Testis (tissue), 2 donors: ENCODE results near the gene C1orf94.

Experiments used
- CTCF ChIP-seq, 3 experiments: fragments of 450-650 bp in 2 of 3; fragments of 200-600 bp in 1 of 3; sonication (generic) in 1 of 3; IDR thresholded peaks; one replicate each; pipeline ENCODE4 v1.5.1; 2016 to 2019; ENCODE audit warnings: antibody characterized with exemption in 3 of 3, mild to moderate bottlenecking in 2 of 3, moderate library complexity in 1 of 3
- POLR2A ChIP-seq: fragments of 450-650 bp; IDR thresholded peaks from one replicate; pipeline ENCODE4 v1.6.1; 2017; ENCODE audit warnings: antibody characterized with exemption, mild to moderate bottlenecking, moderate library complexity

GRCh38 chr1:34199927-34200326 lies 23.2 kb downstream of the C1orf94 start:
- TF ChIP-seq CTCF (IDR thresholded peaks at IDR 0.05) (no peak), POLR2A (no peak)
